ENCODE data around the gene CPS1.

The CPS1 gene

DNA sequence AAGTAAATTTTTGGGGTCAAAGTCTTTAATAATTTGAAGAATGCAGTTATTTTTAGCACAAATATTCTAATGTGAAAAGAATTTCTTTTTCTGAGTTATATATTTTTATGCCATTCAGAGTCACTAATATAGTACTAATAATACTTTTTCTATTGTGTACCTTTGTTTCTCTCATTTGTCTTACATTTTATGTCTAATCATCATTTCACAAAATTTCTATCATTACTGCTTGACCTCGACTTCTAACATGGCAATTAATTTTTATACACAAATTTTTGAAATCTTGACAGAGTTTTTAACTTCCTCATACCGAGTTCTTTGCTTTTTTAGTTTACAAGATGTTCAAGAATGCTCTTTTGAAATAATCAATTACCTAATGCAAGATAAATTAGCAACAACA, 8.4 kb upstream of the CPS1 start:
- no peak for DNase-seq

DNA sequence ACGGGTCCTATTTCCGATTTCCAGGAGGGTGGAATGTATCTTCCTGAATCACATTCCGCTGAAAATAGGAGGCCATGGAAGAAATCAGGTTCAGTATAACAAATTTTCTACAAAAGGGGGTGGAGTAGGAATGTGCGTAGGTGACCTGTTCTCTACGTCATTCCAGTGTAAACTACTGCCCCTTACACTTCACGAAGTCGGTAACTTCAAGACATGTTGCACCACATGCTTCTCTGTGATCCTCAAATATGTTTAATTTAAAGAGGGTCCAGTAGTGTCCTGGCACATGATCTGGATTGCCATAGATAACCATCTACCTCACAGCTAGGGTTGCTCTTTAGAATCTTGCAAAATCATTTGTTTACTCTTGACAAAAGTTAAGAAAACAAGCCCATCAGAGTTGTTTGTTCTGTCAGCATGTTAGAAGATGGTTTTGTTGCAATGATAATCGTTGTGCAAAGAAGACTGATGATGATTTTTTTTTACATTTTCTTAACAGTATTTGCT, 7.5 kb upstream of the CPS1 start:
- no peak for DNase-seq

DNA sequence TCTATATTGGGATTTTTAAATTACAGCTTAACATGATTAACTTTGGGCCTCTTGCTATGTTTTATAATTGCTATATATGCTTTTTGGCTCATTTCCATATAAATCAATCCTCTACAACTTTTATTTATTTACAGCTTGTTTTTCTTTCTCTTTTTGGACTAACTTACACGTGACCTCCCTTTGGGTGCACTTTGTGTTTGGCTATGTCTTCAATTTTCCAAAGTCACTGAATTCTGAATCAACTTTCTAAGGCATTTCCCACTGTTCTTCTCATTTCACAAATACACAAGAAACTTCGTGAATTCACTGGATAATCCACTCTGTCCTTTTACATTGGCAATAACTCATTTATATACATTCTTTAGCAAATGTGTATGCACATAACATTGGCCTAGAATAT, 5.4 kb upstream of the CPS1 start:
- DNase-seq = no peak

DNA sequence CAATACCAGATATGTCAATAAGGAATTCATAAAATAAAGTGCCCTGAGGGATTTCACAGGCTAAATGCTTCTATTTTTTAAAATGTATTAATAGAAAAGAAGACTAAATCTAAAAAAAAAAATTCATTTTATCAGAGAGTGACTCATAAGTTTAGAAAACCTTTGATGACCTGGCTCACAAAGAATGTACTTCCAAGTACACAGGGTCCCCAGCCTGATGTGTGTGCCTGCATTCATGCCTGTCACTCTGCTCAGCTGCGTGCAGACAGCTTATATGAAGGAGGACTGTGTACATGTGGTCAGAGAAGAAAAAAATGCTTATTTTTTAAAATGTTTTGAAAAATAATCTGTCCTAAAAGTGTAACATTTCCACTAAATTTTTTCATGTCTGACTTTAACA, 3.0 kb upstream of the CPS1 start:
- no peak for DNase-seq

DNA sequence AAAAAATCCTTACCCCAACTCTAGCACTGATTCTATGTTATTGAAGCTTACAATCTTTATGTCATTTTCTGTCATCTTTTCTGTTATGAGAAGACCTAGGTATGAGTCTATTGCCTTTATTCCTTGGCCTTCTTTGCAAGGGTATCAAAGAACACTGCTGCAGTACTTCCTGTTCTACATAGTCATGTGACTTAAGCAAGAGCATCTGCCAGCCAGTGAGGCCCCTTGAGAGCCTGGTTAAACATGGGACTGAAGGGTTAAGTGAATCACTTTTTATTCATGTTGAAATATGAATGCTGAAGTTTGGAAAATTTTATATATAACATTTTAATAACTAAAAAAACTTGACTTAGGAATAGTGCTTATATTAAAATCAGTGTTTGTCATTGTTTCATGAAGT, 844 bp upstream of the CPS1 start:
- no peak for DNase-seq

DNA sequence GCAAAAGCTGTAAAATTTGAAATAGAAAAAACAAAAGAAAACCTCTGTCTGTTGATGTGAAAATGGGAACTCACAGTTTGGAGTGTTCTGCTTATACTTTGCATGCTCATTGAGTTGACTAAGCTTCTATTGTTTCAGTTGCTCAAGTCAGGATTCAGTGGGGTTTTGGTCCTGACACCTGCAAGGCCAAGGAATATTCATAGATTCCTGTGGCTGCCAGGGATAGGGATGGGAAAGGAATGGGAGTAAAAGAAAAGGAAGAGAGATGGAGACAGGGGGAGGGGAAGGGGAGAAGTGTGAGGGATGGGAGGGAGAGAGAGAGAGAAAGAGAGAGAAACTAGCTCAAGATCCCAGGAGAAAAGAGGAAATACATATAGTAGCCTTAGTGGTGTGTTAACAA, 1.3 kb downstream of the CPS1 start:
- no peak for DNase-seq

DNA sequence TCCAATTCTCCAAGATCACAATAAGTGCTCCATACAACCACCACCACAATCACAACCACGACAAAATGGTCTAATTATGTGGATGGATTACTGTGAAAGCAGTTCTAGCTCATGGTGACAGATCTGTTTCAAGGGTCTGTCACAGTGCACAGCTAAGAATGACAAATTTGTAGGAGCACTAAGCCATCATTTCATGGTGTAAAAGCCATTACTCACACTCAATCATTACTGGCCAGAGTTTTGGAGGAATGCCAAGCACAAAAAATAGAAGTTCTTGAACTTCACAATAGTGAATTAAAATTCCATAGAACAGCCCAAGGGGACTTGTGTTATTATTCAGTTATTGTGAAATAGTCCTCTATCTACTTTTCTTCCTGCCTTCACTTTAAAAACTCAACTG, 2.3 kb downstream of the CPS1 start:
- peak in 1 of 2 experiments; percentile 22 for DNase-seq

DNA sequence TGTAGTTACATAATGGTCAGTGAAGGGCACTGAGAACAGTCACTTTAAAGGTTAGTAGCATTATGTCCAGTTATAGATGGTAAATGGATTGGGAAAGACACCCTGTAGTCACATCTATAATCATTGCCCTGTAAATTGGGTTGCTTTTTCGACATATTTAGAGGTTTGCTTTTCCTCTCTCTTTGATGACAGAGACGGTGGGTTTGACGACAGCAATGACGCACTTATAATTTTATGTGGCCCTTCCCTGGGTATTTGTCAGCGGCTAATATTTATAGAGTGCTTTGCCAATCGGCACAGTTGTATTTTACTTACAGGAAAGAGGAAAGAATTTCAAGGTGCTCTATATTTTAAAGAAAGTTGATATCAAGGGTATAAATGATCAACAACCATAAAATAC, 2.8 kb downstream of the CPS1 start:
- DNase-seq = peak in 1 of 2 experiments; percentile 17

DNA sequence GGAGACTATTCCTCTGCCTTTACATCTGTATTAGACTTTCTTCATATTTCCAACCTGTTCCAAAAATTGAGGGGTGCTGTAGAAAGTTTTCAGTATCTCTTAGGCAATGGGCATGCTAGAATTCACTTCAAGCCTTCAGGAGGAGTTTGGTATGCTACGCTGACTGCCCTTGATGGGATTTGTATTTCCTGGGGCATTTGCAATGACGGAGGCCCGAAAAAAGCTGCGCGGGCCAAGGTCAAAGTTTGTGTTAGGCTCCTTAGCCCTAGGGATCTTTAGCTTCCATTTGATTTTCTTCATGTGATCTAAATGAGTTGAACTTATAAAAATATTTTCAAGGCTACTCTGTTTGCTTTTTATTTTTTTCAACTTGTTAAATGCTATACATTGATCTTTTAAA, 5.1 kb downstream of the CPS1 start:
- no peak for DNase-seq

DNA sequence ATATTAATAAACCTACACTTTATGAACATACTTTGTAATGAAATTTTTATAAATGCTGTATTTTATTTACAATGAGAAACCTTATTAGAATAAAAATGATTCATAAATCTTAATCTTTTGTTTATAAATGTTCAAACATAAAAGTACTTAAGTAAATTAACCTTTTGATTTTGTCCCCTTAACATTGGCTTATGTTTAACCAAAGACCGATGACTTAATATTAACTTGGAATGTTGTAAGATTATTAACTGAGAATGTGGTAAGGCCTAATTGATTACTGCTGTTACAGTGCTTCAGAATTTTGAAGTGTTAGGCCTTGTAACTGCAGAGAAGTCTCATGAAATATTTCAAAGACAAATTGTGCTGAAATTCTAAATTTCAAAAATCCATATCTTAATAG, 5.7 kb downstream of the CPS1 start:
- no peak for DNase-seq

DNA sequence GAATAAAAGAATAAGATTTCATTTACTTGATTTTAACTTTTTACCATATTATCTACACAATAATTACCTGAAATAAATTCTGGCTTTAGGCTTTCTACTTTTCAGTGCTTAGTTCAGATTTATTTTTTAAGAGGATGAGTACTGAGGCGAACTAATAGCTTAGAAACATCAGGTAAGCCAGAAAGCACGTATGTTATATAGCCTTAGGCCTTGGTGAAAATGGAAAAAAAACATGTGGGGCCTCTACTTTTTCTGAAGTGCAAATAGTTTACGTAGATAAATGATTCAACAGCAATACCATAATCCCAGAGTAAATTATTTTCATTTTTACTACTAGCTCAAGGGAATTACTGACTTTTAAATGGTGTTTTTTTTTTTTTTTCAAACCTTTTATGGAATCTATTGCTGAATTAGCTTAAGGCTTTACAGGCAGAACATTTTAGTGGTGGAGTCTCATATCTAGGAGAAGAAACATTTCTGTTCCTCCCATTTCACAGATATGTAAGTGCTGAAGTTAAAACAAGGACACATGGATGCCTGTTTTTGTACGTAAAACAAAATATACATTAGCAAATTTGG, 6.2 kb downstream of the CPS1 start:
- no peak for DNase-seq

DNA sequence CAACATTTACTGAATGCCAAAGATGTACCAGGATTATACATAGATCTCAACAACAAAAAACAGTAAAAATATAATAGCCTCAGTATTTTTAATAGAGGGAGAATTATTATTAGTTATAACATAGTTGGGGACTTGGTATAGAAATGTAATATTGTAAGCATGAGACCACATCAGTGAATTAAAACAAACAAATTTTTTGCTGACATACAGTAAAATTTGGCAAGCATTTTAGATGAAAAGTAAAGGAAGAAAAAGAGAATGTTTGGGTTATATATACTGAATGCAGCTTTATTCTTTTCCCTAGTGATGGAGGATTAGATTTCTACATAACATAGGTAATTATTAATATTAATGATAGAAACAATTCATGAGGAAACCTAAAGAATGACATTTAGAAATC, 10.9 kb downstream of the CPS1 start:
- DNase-seq = no peak

DNA sequence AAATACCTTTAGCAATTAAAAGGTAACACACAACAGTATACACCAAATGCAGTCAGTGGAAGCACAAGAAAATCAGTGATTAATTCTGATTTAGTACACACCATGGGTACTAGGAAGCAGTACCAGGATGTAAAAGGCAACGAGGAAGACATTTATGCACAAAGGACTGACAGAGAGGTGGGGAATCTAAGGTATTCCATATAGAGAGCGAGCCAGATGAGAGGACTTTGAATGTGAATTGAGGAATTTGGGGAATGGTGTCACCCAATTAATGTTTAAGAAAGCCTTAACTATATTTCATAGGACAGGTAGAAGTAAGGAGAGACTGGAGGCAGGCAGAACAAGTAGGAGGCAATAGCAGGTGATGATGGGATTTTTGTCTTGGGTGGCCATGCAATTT, 11.7 kb downstream of the CPS1 start:
- DNase-seq = no peak

DNA sequence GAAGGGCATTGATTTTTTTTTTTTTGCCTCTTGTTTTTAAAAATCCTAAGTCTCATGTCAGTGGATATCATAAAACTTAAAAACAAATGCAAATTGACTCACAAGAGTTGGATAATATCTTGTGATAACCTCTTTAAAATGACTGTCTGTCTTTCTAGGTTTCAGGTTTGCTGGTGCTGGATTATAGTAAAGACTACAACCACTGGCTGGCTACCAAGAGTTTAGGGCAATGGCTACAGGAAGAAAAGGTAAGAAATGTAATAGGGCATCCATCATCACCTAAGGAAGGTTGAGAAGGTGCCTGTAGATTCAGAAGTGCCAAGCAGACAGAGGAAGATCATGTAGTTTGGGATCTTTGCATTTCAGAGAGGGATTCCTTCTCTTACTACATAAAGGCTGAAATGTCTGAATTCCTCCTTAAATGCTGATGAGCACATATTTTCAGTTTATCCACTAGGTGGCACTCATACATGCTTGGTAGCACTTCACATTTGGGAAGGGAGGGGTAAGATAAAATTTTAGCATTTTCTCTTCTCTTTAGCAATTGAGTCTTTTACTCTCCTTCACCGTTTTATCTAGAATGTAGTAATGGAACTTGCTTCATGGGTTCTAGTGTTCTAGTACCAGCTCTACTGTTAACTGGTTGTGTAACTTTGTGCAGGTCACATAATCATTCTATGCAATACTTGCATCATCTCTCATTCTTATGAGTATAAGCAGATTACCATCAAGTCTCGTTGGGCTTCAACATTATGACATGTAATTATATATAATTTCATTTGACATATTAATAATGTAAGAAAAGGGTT, 21.1 kb downstream of the CPS1 start:
- DNase-seq = peak in 1 of 2 experiments; percentile 34

DNA sequence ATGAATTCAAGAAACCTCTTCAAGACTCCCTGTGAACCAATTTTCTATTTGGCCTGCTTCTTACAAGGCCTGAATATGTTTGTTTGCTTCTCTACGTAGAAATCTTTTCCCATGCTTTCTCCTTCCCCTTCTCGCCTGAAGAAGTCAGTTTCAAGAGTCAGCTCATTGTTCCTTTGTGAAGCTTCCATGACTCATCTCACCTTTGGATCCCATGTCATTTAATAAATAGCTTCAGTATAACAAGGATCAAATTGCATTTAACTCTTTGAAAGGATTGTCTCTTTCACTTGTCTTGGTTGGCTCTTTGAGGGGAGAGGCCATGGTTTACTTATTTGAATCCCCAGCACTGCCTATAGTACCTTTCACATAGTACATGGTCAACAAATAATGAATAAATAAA, 28.4 kb downstream of the CPS1 start:
- DNase-seq = no peak

DNA sequence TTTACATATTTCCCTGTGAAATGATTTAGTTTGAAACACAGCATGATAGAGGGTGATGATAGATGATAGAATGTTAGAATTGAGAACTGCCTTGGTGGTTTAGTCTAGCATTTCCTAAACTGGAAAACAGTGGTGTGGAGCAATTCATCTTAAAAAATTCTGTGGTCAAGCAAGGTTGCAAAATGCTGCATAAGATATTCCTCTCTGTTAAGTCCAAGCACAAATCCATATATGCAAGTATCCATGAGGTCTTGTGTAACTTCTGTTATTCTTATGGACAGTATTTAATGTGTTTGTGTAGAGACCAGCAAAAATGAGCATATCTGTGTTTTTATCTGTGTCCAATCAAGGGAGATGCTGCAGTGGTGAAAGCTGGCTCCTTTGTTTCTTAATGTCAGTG, 30.0 kb downstream of the CPS1 start:
- DNase-seq = no peak

DNA sequence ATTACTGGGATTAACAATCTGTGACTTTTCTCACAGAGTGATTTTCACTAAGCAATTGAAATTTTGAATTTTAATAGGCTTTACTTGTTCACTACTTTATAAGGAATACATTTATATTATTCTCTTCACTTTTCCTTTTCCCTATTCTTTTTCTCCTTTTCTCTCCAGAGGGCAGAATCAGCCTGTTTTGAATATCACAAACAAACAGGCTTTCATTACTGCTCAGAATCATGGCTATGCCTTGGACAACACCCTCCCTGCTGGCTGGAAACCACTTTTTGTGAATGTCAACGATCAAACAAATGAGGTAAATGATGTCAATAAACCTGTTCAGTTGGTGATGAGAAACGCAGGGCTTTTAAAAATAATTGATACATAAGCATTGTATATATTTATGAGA, 35.3 kb downstream of the CPS1 start:
- no peak for DNase-seq

DNA sequence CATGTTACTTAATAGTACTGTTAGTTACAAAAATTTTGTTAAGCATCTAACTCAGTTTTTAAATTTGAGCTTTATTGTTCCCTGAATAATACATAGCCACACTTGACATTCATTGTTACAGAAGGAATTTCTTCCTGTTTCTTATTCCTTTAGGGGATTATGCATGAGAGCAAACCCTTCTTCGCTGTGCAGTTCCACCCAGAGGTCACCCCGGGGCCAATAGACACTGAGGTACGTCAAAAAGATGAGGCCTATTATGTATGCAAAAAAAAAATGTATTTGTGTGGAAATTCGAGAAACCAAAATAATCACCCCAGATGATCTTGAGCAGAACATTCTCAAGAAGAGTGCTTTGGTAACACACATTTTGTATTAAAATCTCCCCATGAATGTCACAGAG, 36.3 kb downstream of the CPS1 start:
- no peak for DNase-seq

DNA sequence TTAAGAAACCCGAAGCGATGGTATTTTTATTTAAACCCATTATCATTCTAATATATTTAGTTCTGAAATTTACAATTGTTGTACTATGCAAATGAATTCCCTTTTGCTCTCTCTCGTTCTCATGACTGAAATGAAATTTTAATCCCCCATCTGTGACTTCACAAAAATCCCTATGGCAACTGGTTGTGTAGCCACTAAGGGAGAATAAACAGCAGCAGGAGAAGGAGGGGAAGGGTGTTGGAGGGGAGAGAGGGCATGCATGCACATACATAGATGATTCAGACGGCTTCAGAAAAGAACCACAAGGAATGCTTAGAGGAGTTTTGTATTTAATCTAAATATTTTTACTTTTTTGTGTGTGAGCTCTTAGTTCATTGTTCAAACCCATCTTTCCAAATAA, 36.8 kb downstream of the CPS1 start:
- DNase-seq = no peak

DNA sequence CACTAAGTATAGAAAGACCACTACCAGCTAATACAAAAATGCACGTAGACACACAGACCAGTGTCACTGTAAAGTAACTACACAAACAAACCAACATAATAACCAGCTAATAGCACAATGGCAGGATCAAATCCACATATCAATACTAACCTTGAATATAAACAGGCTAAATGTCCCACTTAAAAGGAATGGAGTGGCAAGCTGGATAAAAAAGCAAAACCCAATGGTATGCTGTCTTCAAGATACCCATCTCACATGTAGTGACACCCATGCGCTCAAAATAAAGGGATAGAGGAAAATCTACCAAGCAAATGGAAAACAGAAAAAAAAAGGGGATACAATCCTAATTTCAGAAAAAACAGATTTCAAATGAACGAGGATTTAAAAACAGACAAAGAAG, 41.8 kb downstream of the CPS1 start:
- no peak for DNase-seq

DNA sequence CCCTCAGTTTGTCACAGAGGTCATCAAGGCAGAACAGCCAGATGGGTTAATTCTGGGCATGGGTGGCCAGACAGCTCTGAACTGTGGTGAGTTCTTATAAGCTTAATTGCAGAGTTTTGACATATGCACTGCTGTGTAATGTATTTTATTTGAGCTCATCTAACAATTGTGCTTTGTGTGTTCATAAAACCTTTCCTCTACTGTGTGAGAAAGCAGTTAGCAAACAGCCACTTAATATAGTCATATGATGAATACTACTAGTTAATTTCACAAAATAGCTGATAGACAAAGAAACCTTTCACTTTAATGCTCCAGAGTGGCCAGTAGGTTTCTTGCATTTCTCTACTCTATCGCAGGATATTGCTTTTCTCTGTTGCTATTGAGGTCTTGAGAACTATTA, 43.1 kb downstream of the CPS1 start:
- no peak for DNase-seq

DNA sequence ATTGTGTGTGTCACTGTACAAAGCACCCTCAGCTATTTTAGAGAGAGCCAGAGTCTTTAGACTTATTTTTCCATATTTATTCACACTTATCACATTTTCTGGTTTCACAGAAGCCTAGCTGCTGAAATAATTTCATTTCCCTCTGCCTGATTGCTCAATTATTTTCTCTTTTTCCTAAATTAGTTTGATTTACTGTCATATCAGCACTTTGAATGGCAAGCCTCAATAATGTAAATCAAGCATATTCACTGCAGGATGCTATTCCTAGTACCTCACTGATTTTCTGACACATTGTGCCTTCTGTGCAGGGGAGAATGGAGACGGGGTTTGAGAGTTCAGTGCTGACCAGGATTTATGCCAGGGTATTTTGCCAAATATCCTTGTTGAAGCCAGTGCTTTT, 48.3 kb downstream of the CPS1 start:
- no peak for DNase-seq

DNA sequence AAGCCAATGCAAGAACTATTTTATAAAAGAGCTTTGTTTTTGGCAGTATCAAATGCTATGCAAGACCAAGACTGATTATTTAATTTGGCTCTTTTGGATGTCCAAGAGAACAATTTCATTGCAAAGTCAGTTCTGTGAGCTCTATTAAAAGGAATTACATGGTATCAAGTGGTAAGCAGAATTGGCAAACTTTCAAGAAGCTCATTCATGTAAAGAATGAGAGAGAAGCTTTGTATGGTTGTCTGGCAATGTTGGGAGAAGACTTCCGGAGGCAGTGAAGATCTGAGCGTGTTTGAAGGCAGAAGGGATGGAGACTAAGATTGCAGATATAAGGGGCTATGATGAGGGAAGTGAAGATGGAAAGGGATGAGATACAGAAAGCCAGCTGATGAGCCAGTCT, 49.6 kb downstream of the CPS1 start:
- DNase-seq = no peak

DNA sequence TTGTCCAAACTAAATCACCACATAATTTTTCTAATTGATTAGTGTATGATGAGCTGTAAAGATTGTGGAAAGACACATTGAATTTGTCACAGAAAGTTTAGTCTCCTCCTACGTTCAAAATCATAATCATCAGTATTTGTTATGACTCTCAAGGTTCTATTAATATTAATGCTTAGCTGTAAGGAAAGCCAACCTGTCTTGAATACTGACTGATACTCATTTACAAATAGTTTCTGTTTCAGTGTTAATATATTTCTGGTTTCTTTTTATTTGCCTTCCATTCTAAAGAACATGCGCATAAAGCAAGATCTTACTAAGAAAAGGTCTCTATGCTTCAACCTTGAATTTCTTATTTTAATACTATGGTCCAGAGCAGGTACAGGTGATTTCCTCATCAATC, 55.1 kb downstream of the CPS1 start:
- no peak for DNase-seq

DNA sequence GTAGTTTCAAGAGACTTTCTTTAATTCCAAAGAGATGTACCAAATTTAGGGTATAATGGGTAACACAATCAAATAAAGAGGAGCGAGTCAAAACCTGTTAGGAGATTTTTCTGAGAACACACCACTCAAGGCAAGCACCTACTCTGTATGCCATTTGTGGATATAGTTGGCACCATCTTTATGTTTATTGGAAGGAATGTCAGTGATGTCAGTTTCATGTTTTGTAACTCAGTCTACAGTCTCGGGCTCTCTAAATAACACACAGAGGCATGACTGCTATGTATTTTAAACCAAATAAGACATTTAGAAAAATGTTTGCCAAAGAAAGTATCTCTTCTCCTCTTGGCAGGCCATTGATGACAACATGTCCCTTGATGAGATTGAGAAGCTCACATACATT, 59.7 kb downstream of the CPS1 start:
- DNase-seq = no peak

Measured in SHP77 (cell line).